GM12891 (cell line): ENCODE measurements around the gene HOTAIR.

Experiments used
- DNase-seq: peaks from one replicate; pipeline ENCODE4 v3.0.0; 2011; ENCODE audit warnings: low spot score; ENCODE audit not compliant: insufficient read length
- FAIRE-seq: peaks from 2 replicates; lab custom pipeline; 2011; peaks lifted over from hg19 to GRCh38; lab: Jason Lieb, UNC
- PAX5 ChIP-seq: IDR thresholded peaks from 2 replicates; pipeline ENCODE4 v1.6.1; 2011; ENCODE audit warnings: low read length, moderate library complexity, mild to moderate bottlenecking; ENCODE audit not compliant: insufficient read depth, severe bottlenecking
- POLR2A ChIP-seq: IDR thresholded peaks from 2 replicates; pipeline ENCODE4 v1.6.1; 2011; ENCODE audit warnings: low read depth, low read length, control low read depth
- POLR2AphosphoS5 ChIP-seq: IDR thresholded peaks from 2 replicates; pipeline ENCODE4 v1.6.1; 2011; ENCODE audit warnings: low read depth, low read length, control low read depth
- POU2F2 ChIP-seq: IDR thresholded peaks from 2 replicates; pipeline ENCODE4 v1.6.1; 2011; ENCODE audit warnings: low read depth, mild to moderate bottlenecking, control low read depth, low read length, moderate library complexity
- SPI1 ChIP-seq: IDR thresholded peaks from 2 replicates; pipeline ENCODE4 v1.6.1; 2011; ENCODE audit warnings: low read depth, low read length, control low read depth
- TAF1 ChIP-seq: IDR thresholded peaks from 2 replicates; pipeline ENCODE4 v1.6.1; 2011; ENCODE audit warnings: low read depth, low read length, control low read depth

The HOTAIR gene

GRCh38 chr12:53972722-53973235 lies 2.0 kb downstream of the HOTAIR start, which contains the start of gene HOXC11:
Gene HOXC11 (plus strand): TSS chr12:53973126. CDS start chr12:53973242, 116 bp downstream.
- DNase-seq (no peak), FAIRE-seq (no peak)
- TF ChIP-seq TAF1 (no peak), PAX5 (no peak), POLR2AphosphoS5 (no peak), POU2F2 (no peak), POLR2A (no peak)

GRCh38 chr12:53972152-53972702 lies 2.5 kb downstream of the HOTAIR start:
- DNase-seq = no peak
- no peak for FAIRE-seq
- no peak for TF ChIP-seq POLR2AphosphoS5
- no peak for TF ChIP-seq POLR2A
- no peak for TF ChIP-seq POU2F2
- TF ChIP-seq PAX5 = no peak
- no peak for TF ChIP-seq TAF1
- no peak for TF ChIP-seq SPI1

DNA sequence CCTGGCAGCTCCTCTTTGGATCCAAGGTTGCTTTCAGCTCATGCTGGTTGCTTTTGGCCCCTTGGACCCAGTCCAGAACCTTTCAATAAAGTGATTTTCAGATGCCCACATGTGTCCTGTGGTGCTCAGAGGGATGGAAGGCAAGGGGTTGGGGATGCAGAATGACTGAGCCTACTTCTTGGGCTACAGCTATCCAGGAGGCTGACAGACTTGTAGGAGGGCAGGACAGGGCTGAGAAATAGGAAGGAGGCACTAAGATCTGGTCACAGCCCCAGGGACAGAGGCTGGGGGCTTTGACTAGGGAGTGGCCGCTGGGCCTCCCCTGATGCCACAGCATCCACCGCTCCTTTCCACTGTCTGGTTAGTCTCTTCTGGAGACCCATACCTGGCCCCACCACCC lies 3.1 kb downstream of the HOTAIR start:
- FAIRE-seq = no peak
- TF ChIP-seq TAF1 = no peak
- no peak for TF ChIP-seq SPI1
- no peak for TF ChIP-seq PAX5
- TF ChIP-seq POLR2A = no peak
- no peak for TF ChIP-seq POU2F2
- no peak for TF ChIP-seq POLR2AphosphoS5

GRCh38 chr12:53971129-53971528 lies 3.6 kb downstream of the HOTAIR start:
- DNase-seq (no peak), FAIRE-seq (no peak)
- TF ChIP-seq POLR2A = no peak
- no peak for TF ChIP-seq SPI1
- TF ChIP-seq POU2F2 = no peak
- no peak for TF ChIP-seq POLR2AphosphoS5
- no peak for TF ChIP-seq TAF1
- TF ChIP-seq PAX5 = no peak

More for the DNA sequence above, 3.1 kb downstream of the HOTAIR start:
- DNase-seq = no peak

- TF ChIP-seq POU2F2 (no peak), TAF1 (no peak), POLR2A (no peak), SPI1 (no peak), POLR2AphosphoS5 (no peak), PAX5 (no peak)
- FAIRE-seq (no peak), DNase-seq (no peak)
Observed at GRCh38 chr12:53970451-53970850, 4.3 kb downstream of the HOTAIR start.

DNA sequence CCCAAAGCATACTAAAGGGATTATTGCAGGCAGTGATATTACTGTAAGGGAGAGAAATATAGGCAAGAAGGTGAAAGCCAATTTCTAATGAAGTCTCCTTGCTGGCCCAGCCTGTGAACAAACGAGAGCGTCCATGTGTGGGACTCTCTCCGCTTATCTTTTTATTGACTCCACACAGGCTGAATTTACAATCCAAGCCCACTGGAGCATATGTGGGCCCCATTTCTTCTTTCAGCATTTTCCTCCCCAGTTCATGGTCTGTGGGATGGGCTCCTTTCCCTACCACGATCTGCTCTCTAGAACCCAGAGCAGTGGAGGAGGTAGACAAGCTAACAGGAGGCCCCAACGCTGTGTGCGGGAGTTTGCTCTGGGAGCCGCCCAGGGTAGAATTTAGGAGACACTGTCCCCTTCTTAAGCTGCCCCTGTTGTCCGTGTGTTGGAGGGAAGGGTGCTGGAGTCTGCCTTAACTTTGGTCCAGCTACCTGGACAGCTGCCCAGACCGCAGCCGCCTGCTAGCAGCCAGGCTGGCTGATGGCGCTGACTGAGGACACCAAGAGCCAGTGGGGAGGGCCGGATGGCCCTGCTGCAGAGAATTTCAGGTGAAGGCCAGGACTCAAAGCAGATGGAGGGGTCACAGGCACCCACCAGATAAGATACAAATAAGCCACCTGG lies 5.0 kb downstream of the HOTAIR start:
- FAIRE-seq = no peak
- no peak for TF ChIP-seq SPI1
- DNase-seq = no peak

DNA sequence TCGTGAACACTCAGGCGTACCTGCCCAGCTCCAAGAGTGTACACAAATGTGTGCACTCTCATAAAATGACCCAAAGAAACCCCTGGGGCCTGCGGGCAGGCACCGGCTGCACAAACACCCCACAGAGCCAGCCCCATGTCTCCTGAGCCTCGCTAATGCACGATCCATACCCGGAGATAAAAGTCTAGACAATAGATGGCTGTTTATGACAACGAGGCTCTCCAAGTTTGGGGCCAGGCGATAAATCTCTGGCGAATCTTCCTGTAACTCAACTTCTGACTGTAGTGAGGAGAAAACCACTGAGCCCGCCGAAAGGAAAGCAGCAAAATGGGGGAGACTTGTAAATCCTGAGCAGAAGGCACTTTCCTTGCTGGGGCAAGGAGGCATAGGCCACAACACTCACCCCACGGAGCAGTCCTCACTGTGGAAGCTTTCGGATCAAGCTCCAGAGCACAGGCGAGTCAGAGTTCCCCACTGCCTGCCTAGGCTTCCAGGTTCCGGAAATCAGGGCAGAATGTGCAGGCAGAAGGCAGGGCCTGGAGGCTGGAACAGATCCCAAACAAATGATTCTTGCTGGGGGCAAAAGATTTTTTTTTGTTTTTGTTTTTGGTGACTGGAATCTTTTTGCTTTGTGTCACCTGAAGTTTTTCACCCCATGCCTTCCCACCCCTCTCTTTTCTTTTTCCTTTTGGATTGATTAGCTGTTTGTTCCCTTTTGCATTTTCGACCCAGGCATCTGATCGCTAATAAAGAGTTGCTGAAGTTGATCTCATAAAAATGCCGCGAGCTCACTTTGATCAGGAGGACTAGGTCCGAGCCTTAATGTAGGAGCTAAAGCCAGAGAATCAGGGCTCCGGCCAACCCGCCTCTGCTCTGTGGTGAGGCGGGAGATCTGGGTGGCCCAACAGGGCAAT lies 6.3 kb downstream of the HOTAIR start:
- no peak for DNase-seq
- FAIRE-seq = no peak
- TF ChIP-seq POLR2AphosphoS5 = no peak
- no peak for TF ChIP-seq TAF1
- TF ChIP-seq SPI1 = no peak
- TF ChIP-seq PAX5 = no peak
- no peak for TF ChIP-seq POU2F2
- no peak for TF ChIP-seq POLR2A

GRCh38 chr12:53967421-53967925 lies 7.3 kb downstream of the HOTAIR start:
- DNase-seq (no peak), FAIRE-seq (no peak)
- TF ChIP-seq POU2F2 (no peak), PAX5 (no peak)
